MCF 10A (cell line): ENCODE measurements around the gene GMDS. TPM values are rescaled to one million over a fixed set of nuclear protein-coding genes. Genes with fewer than 3 reads are reported as not detected.

ENCODE experiments used
- BruUV-seq: library from RNA; stranded (reverse); fragments of 400-500 nt; replicated peaks from 2 replicates; lab custom pipeline; 2021; lab: Mats Ljungman, UMichigan
- CTCF ChIA-PET: fragments of 300-600 bp; sonication (Branson Sonifier 250); formaldehyde crosslinking; extraction: SDS; loops from one replicate; lab custom pipeline; 2021; ENCODE audit warnings: antibody characterized with exemption, inconsistent platforms; lab: Yijun Ruan, JAX
- POLR2A ChIA-PET: fragments of 300-600, 350-650 bp; sonication (Branson Sonifier 250); formaldehyde crosslinking; extraction: SDS; loops from one replicate; lab custom pipeline; 2020; ENCODE audit warnings: antibody characterized with exemption, inconsistent platforms; lab: Yijun Ruan, JAX
- DNase-seq: peaks from one replicate; pipeline ENCODE4 v3.0.0-alpha.2; 2018; ENCODE audit not compliant: unreplicated experiment
- H3K27ac Mint-ChIP-seq: one replicate; pipeline ENCODE4 v1.8.0; 2022; ENCODE audit warnings: mild to moderate bottlenecking, low read depth, mixed read lengths; ENCODE audit not compliant: unreplicated experiment
- H3K27me3 Mint-ChIP-seq: one replicate; pipeline ENCODE4 v1.8.0; 2022; ENCODE audit warnings: mixed read lengths; ENCODE audit not compliant: insufficient read depth, unreplicated experiment
- H3K36me3 Mint-ChIP-seq: one replicate; pipeline ENCODE4 v1.8.0; 2022; ENCODE audit warnings: mild to moderate bottlenecking, moderate library complexity, mixed read lengths; ENCODE audit not compliant: insufficient read depth, unreplicated experiment
- H3K4me1 Mint-ChIP-seq: one replicate; pipeline ENCODE4 v1.8.0; 2022; ENCODE audit warnings: mixed read lengths; ENCODE audit not compliant: insufficient read depth, unreplicated experiment
- H3K4me3 Mint-ChIP-seq: one replicate; pipeline ENCODE4 v1.8.0; 2022; ENCODE audit warnings: mild to moderate bottlenecking, moderate library complexity, mixed read lengths; ENCODE audit not compliant: unreplicated experiment
- H3K9me3 Mint-ChIP-seq: one replicate; pipeline ENCODE4 v1.8.0; 2022; ENCODE audit warnings: mixed read lengths; ENCODE audit not compliant: unreplicated experiment
- intact Hi-C: fragments of 100-400 bp; cut with micrococcal nuclease; formaldehyde crosslinking; loops from 2 replicates; pipeline ENCODE4 v1.14.1; 2022
- total RNA-seq: library from RNA; stranded (reverse); gene quantifications from 2 replicates; pipeline ENCODE4 v1.2.3, GENCODE V29; 2022
- TF ChIP-seq, protein P1 (sequence below): fragments of 200-600 bp; IDR thresholded peaks from one replicate; pipeline ENCODE4 v1.8.0; 2022; ENCODE audit warnings: antibody characterized with exemption, mild to moderate bottlenecking; ENCODE audit not compliant: unreplicated experiment

GMDS gene
- total RNA-seq, 1 experiment from 2014 or later = 24.9 TPM

DNA sequence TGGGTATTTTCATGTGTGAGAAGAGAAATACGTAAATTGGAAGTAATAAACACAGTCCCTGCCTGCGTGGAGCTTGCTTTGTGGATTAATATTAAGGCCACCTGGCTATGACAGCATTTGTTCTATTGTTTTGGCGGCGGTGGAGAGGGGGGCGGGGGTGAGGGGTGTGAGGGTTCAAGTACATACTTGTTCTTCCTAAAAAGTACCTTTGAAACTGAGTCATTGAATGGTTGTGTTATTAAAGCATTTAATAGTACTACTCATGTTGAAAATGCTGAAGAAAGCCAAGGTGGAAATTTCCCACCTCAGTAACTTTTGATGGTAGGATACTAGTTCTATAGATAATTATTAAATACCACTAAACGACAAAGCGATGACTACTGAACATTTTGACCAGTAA is 540.7 kb downstream of the GMDS start:
- Mint-ChIP-seq H3K4me1 (peaks cover 5% of the 10 kb centered on the region), H3K27ac (no peak overlapping the region), H3K4me3 (no peak overlapping the region), H3K36me3 (no peaks in the 10 kb centered on the region), H3K9me3 (no peaks in the 10 kb centered on the region), H3K27me3 (no peaks in the 10 kb centered on the region)
- no TSS peak for BruUV-seq
- DNase-seq = peak; percentile 2
- POLR2A ChIA-PET = interaction anchor here (0.6 to 0.9 kb wide), 3 partner anchors 8 to 239 kb away, joined by 3 read pairs; no protein-coding TSS in a partner anchor
- intact Hi-C loops = no loop called here
- CTCF ChIA-PET = no interaction called here
- TF ChIP-seq, protein P1, sequence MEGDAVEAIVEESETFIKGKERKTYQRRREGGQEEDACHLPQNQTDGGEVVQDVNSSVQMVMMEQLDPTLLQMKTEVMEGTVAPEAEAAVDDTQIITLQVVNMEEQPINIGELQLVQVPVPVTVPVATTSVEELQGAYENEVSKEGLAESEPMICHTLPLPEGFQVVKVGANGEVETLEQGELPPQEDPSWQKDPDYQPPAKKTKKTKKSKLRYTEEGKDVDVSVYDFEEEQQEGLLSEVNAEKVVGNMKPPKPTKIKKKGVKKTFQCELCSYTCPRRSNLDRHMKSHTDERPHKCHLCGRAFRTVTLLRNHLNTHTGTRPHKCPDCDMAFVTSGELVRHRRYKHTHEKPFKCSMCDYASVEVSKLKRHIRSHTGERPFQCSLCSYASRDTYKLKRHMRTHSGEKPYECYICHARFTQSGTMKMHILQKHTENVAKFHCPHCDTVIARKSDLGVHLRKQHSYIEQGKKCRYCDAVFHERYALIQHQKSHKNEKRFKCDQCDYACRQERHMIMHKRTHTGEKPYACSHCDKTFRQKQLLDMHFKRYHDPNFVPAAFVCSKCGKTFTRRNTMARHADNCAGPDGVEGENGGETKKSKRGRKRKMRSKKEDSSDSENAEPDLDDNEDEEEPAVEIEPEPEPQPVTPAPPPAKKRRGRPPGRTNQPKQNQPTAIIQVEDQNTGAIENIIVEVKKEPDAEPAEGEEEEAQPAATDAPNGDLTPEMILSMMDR = no peak

DNA sequence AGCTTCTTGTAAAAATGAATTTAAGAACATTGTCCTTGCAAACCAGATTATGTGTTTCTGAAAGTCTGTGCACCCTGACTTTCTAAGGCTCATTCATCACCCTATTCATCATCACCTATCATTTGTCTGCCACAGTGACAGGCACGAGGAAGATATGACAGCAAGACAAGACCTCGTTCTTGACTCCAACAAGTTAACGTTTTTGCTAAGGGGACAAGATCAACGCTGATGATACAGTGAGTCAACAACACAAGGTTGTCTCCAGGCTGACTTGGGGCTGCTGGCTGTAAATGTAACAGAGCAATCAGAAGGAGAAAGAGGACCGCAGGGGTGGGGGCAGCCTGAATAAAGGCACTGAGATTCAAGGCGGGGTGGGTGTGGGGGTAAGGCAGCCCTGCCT is 541.5 kb downstream of the GMDS start:
- ChIA-PET CTCF (no interaction called here), POLR2A (interaction anchor here (0.7 kb wide), 1 partner anchor 19 kb away, joined by 3 read pairs; no protein-coding TSS in a partner anchor)
- Mint-ChIP-seq H3K27me3 (no peaks in the 10 kb centered on the region), H3K4me3 (no peak overlapping the region), H3K36me3 (no peaks in the 10 kb centered on the region), H3K9me3 (no peaks in the 10 kb centered on the region), H3K27ac (no peak overlapping the region), H3K4me1 (peaks cover 5% of the 10 kb centered on the region)
- TF ChIP-seq, protein P1 = no peak
- DNase-seq = no peak
- intact Hi-C loops = no loop called here
- BruUV-seq = no TSS peak

DNA sequence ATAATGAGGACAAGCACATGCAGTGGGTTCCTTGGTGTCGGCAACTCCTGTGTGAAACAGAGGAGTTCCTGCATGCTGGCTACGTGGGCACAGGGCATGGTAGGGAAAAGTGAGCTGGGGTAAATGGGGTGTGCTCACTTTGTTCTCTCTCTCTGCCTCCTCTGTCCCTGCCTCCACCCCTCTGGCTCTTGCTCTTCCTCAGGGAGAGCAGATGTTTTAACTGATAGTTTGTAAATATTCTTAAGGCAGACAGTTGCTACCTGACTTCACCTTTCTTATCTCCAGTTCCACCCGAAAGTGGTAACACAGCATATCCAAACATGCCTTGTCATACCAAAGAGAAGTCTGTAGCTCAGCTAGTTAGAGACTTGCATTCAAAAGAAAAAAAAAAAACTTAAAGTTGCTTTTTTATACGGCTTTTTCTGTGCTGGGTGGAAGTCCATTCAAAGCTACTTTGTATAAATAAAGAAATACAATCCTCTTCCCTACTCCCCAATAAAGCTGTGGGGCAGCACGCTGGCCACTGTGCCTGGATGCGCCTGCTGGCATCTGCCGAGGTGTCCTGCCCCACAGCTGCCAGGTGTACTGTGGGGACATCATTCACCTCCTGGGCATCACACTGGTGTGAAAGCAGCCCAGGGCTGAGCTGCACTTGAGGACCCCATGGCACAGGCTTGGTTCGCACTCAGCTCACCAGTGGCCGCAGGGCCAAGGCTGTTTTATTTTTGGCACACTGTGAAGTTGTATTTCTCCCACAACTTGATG is 542.1 kb downstream of the GMDS start:
- BruUV-seq = no TSS peak
- H3K4me3 Mint-ChIP-seq = no peak overlapping the region
- no peaks in the 10 kb centered on the region for H3K27me3 Mint-ChIP-seq
- H3K27ac Mint-ChIP-seq = no peak overlapping the region
- DNase-seq = no peak
- H3K4me1 Mint-ChIP-seq = peaks cover 5% of the 10 kb centered on the region
- TF ChIP-seq, protein P1 = no peak
- POLR2A ChIA-PET = interaction anchor here (0.7 kb wide), 1 partner anchor 18 kb away, joined by 3 read pairs; no protein-coding TSS in a partner anchor
- CTCF ChIA-PET = interaction anchor here (0.9 kb wide), 1 partner anchor 16 kb away, joined by 3 read pairs; no protein-coding TSS in a partner anchor
- no peaks in the 10 kb centered on the region for H3K36me3 Mint-ChIP-seq
- no peaks in the 10 kb centered on the region for H3K9me3 Mint-ChIP-seq
- intact Hi-C loops = no loop called here

DNA sequence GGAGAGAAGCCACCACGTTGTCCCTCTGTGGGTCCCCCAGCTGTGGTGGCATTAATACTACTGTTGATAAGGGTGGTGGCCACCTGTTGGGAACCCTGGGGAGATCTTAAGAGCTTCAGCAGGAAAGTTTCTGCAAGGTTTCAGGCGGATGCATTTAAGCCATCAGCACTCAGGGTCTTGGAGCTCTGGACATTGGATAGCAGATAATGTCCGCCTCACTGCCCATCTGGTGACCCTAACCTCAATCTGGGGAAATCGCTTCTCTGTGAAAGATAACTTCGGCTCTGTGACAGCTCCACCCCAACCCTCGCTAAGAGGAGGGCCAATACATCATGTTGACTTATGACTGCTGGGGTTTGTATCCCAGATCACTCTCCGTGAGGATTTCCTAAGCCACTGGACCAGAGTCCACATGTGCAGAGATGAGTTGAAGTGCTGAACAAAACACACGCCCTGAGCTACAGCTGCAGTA is 542.8 kb downstream of the GMDS start:
- no peaks in the 10 kb centered on the region for H3K9me3 Mint-ChIP-seq
- H3K27me3 Mint-ChIP-seq = no peaks in the 10 kb centered on the region
- no peak overlapping the region for H3K4me3 Mint-ChIP-seq
- ChIA-PET POLR2A (interaction anchor here (0.6 kb wide), 2 partner anchors 25 to 323 kb away, joined by 3 to 4 read pairs; no protein-coding TSS in a partner anchor), CTCF (interaction anchor here (0.9 kb wide), 1 partner anchor 16 kb away, joined by 3 read pairs; no protein-coding TSS in a partner anchor)
- TF ChIP-seq, protein P1 = no peak
- no TSS peak for BruUV-seq
- H3K4me1 Mint-ChIP-seq = peaks cover 5% of the 10 kb centered on the region
- H3K27ac Mint-ChIP-seq = no peak overlapping the region
- intact Hi-C loops = no loop called here
- H3K36me3 Mint-ChIP-seq = no peaks in the 10 kb centered on the region
- no peak for DNase-seq
